ENCODE results near the gene PDCD10.

- TF ChIP-seq POLR2A (IDR thresholded peaks at IDR 0.05), result no peak
- no peak for TF ChIP-seq CTCF (IDR thresholded peaks at IDR 0.05)
Measured at GRCh38 chr3:167673221-167673620, 61.5 kb downstream of the PDCD10 start.

All from esophagus squamous epithelium (tissue), 4 donors.